ENCODE measurements around the gene CHFR.

GRCh38 chr12:132866251-132866828 lies 21.1 kb downstream of the CHFR start:
- TF ChIP-seq CTCF (IDR thresholded peaks at IDR 0.05; ENCODE audit: extremely low read depth in 1 of 2, insufficient read depth in 1 of 2, low read depth in 1 of 2, low read length in 2 of 2) (no peak), MAX (IDR thresholded peaks at IDR 0.05; ENCODE audit: insufficient read depth, insufficient read length) (no peak), EZH2 (IDR thresholded peaks at IDR 0.05; ENCODE audit: borderline replicate concordance, low read depth, low read length, severe bottlenecking) (no peak), POLR2AphosphoS5 (IDR thresholded peaks at IDR 0.05; ENCODE audit: insufficient read depth, low read depth, low read length) (no peak), POLR2A (IDR thresholded peaks at IDR 0.05; ENCODE audit: low read depth, low read length) (no peak), JUN (IDR thresholded peaks at IDR 0.05; ENCODE audit: borderline replicate concordance, insufficient read depth, insufficient read length, low read depth) (no peak), FOS (IDR thresholded peaks at IDR 0.05; ENCODE audit: borderline replicate concordance, insufficient read depth, low read length) (no peak), MYC (IDR thresholded peaks at IDR 0.05; ENCODE audit: low read depth, low read length) (no peak), GATA2 (IDR thresholded peaks at IDR 0.05; ENCODE audit: insufficient read depth, insufficient read length, low read depth, low read length) (no peak)
